HG03432 (cell line): ENCODE data around the gene STAT5B.

ENCODE experiments used
- ATAC-seq: cut with Tn5 transposase; IDR thresholded peaks from one replicate; pipeline ENCODE4 v1.9.1; 2021; ENCODE audit warnings: mild to moderate bottlenecking, moderate library complexity; ENCODE audit not compliant: unreplicated experiment

STAT5B gene

DNA sequence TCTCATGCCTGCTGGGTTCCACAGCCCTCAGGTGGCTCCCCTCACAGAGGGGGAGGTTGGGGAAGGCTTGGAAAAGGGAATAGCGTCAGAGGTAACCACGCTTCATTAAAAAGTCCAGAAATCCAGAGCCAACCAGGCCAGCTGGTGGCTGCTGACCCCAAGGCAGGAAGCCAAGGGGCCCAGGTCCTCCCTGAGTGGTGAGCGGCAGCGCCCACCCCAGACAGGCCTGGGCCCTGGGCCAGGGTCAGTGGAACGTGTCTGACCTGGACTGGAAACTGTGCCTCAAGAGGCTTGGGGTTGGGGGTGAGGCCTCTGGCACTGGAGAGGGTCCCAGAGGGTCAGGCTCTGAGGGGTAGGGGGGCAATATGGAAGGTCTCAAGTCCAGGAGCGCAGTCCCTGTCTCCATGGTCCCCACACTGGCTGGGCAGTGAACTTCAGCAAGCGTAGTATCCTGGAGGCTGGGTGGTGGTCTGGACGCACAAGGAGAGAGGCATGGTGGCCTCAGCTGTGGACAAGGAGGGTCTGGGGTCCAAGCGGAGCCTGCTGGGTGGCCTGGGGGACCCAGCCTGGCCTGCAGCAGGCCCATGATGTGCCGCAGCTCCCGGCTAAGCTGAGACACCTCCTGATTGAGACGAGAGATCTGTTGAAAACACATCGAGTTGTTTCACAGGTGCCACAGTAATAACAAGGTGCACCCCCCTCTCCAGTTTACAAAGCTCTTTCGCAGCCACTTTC lies 116.2 kb downstream of the STAT5B start:
- ATAC-seq: no peak

DNA sequence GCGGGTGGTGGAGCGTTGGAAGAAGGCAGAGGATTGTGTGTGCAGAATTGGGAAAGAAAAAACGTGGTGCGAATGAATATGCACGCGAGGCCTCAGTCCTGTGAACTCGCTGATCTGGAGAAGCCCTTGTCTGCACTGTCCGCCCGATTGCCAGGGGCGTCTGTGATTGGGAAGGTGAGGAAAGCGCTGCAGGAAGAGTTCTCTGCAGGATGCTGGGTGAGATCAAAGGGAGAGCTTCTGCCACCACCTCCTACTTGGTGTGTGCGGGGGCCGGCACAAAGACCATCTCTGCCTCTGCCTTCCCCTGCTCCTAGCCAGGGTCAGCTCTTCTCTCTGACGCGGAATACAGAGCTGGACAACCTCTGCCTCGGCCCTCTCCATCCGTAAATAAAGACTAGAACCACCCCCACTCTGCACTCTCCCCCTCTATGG lies 120.6 kb downstream of the STAT5B start:
- ATAC-seq: no peak

DNA sequence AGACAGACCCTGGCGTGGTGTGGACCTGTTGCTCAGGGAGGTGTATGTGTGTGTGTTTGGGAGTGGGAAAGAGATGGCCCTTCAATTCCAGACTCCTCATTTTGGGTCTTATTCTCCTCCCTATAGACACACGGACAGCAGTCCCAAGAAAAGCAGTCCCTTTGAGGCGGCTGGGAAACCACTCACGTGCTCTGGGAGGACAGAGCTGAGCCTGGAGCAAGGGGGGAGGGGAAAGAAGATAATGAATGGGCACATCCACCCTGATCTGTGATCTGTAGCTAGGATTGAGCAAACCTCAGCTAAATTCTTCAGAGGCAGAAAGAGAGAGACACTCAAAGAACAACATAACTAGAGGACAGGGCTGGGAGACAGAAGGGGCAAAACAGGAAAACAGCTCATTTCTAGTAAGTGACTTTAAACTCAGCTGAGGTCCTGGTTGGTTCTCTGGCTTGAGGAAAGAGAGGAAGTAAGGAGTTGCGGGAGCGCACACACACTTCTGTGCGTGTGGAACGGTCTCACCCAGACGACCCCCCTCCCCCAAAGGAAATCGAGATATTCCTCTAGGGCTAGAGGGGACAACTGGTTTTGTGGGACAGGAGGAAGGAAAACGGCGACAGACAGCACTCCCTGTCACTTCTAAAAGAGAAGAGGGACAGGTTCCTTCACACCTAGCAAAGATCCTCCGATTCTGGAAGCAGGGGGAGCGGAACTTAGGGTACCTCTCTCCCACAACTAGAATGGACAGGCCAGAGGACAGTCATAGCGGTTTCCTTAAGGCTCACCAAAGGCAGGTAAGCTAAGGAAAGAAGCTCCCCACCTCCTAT lies 122.1 kb downstream of the STAT5B start:
- no peak for ATAC-seq
